Progenitor cell of endocrine pancreas (in vitro differentiated cells): ENCODE data around the gene DPF3. TPM values are rescaled to one million over a fixed set of nuclear protein-coding genes. Genes with fewer than 3 reads are reported as not detected.

Source experiments
- DNase-seq: peaks from one replicate; pipeline ENCODE4 v3.0.0; 2021; ENCODE audit warnings: low spot score; ENCODE audit not compliant: unreplicated experiment
- H3K27ac Mint-ChIP-seq: 2 replicates; pipeline ENCODE4 v1.8.0; 2021; ENCODE audit warnings: mild to moderate bottlenecking, moderate library complexity, mixed read lengths
- H3K27me3 Mint-ChIP-seq: 2 replicates; pipeline ENCODE4 v1.8.0; 2021; ENCODE audit warnings: mixed read lengths
- H3K36me3 Mint-ChIP-seq: 2 replicates; pipeline ENCODE4 v1.8.0; 2022; ENCODE audit warnings: mixed read lengths; ENCODE audit not compliant: insufficient read depth
- H3K4me1 Mint-ChIP-seq: 2 replicates; pipeline ENCODE4 v1.8.0; 2021; ENCODE audit warnings: low read depth, mixed read lengths
- H3K4me3 Mint-ChIP-seq: 2 replicates; pipeline ENCODE4 v1.8.0; 2021; ENCODE audit warnings: low read depth, mild to moderate bottlenecking, moderate library complexity, mixed read lengths
- H3K9me3 Mint-ChIP-seq: 2 replicates; pipeline ENCODE4 v1.8.0; 2021; ENCODE audit warnings: low read depth, mixed read lengths
- CTCF ChIP-seq: fragments of 200-600 bp; sonication (generic); IDR thresholded peaks from one replicate; pipeline ENCODE4 v1.5.0; 2021; ENCODE audit warnings: antibody characterized with exemption, mild to moderate bottlenecking; ENCODE audit not compliant: unreplicated experiment
- total RNA-seq: library from RNA; stranded (reverse); gene quantifications from 2 replicates; pipeline ENCODE4 v1.2.1, GENCODE V29; 2021

DPF3 gene
- total RNA-seq, 1 donor from 2014 or later, result 2.2 TPM

DNA sequence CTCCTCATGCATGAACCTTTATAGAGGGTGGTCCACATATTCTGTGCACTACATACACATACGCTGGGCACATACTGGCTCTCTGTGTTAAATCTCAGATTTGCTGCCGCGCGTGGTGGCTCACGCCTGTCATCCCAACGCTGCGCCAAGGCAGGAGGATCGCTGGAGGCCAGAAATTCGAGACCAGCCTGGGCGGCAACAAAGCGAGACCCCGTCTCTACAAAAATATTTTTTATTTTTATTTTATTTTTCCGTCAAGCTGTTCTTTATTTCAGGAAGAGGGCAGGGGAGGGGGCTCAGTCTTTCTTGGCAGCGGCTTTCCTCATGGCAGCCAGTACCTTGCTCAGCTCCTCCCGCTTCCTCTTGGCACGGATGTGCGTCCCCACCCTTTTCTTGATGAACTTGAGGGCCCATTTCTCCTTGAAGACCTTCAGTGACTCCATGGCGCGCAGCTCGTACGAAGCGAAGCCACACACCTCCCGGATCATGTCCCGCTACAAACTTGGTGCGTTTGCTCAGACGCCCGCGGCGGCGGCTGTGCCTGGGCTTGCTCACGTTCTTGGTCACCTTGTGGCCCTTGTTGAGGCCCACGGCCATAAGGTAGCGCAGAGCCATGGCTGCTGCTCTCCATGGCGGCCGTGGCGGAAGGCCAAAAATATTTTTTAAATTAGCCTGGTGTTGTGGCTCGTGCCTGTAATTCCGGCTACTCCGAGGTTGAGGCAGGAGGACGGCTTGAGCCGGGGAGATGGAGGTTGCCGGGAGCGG lies 35.6 kb upstream of the DPF3 start:
- H3K27ac Mint-ChIP-seq, result no peak overlapping the region
- H3K4me3 Mint-ChIP-seq, result no peak overlapping the region
- no peaks in the 10 kb centered on the region for H3K9me3 Mint-ChIP-seq
- TF ChIP-seq CTCF, result no peak
- no peaks in the 10 kb centered on the region for H3K36me3 Mint-ChIP-seq
- peaks cover 9% of the 10 kb centered on the region for H3K27me3 Mint-ChIP-seq
- peaks cover 3% of the 10 kb centered on the region for H3K4me1 Mint-ChIP-seq
- DNase-seq, result no peak

DNA sequence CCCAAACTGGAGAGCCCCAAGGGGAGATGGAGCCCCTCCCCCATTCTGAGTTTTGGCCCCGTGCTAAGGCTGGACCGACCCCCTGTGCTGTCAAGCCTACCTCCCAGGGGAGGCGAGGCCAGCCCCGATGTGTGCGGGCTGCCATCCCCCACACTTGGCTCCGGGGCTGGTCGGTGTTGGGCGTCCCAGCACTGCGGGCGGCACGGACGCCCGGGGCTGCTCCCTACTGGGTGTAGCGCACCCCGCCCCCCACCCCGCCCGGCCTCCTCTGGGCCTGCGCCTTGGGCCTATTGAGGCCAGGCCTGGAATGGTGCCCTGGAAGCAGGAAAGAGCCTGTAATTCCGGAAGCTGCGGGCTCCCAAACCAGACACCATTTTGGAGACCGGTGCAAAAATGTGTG lies 35.0 kb upstream of the DPF3 start:
- Mint-ChIP-seq H3K27ac (no peak overlapping the region), H3K4me3 (no peak overlapping the region), H3K9me3 (no peaks in the 10 kb centered on the region), H3K4me1 (peaks cover 3% of the 10 kb centered on the region), H3K36me3 (no peaks in the 10 kb centered on the region), H3K27me3 (peaks cover 15% of the 10 kb centered on the region)
- no peak for TF ChIP-seq CTCF
- no peak for DNase-seq

GRCh38 chr14:72926292-72927028 lies 32.6 kb upstream of the DPF3 start, which contains the start of gene DCAF4:
TSS of gene DCAF4 (plus strand) at chr14:72926464. CDS start at chr14:72937979, 11,515 bp downstream.
- H3K9me3 Mint-ChIP-seq, result no peaks in the 10 kb centered on the region
- DNase-seq, result peak; percentile 89
- no peaks in the 10 kb centered on the region for H3K36me3 Mint-ChIP-seq
- peak within 1 kb of the TSS; percentile 96 for H3K27ac Mint-ChIP-seq
- TF ChIP-seq CTCF, result no peak
- peaks cover 3% of the 10 kb centered on the region for H3K4me1 Mint-ChIP-seq
- H3K4me3 Mint-ChIP-seq, result peak within 1 kb of the TSS; percentile 92
- H3K27me3 Mint-ChIP-seq, result peaks cover 15% of the 10 kb centered on the region

DNA sequence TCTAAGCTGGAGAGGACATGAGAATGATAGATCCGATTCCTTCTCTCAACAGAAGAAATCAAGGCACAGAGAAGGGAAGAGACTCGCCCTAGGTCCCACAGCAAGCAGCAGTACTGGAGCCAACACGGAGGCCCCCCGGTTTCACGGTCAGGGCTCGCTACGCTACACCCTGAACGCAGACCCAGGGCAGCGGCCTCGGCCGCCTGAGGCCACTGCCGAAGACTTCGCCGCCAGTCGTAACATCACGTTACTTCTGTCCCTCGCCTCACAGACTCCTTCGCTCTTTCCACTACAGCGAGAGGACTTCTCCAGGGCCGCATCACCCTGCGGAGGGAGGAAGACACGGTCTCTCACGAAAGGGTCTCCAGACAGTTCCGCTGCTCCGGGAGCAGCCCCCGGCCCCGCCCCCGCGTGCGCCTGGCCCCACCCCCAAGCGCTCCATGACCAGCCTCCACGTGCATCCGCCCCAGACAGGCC lies 32.0 kb upstream of the DPF3 start:
- H3K4me1 Mint-ChIP-seq, result peaks cover 3% of the 10 kb centered on the region
- peak overlapping the region; percentile 92 for H3K4me3 Mint-ChIP-seq
- peak overlapping the region; percentile 86 for H3K27ac Mint-ChIP-seq
- no peak for TF ChIP-seq CTCF
- H3K9me3 Mint-ChIP-seq, result no peaks in the 10 kb centered on the region
- peaks cover 18% of the 10 kb centered on the region for H3K27me3 Mint-ChIP-seq
- H3K36me3 Mint-ChIP-seq, result no peaks in the 10 kb centered on the region
- no peak for DNase-seq

GRCh38 chr14:72925171-72925759 lies 31.4 kb upstream of the DPF3 start:
- TF ChIP-seq CTCF, result no peak
- H3K36me3 Mint-ChIP-seq, result no peaks in the 10 kb centered on the region
- H3K9me3 Mint-ChIP-seq, result no peaks in the 10 kb centered on the region
- H3K4me1 Mint-ChIP-seq, result peaks cover 3% of the 10 kb centered on the region
- peaks cover 19% of the 10 kb centered on the region for H3K27me3 Mint-ChIP-seq
- H3K4me3 Mint-ChIP-seq, result peak overlapping the region; percentile 92
- no peak for DNase-seq
- no peak overlapping the region for H3K27ac Mint-ChIP-seq
